K562 (cell line): ENCODE data around the gene TRAK1.

Experiments
- EGR1 ChIP-seq: fragments of 450-650 bp; conservative IDR thresholded peaks from 2 replicates; pipeline ENCODE4 v1.6.1; 2017; ENCODE audit warnings: mild to moderate bottlenecking
- EP300 ChIP-seq: IDR thresholded peaks from 2 replicates; pipeline ENCODE4 v1.6.1; 2012; ENCODE audit warnings: low read length, improper control_type of control experiment
- NCOA2 ChIP-seq, 2 experiments: fragments of 450-650 bp; IDR thresholded peaks; 2 replicates each; pipeline ENCODE4 v1.6.1; 2018; ENCODE audit warnings: mild to moderate bottlenecking in 2 of 2, moderate library complexity in 1 of 2; ENCODE audit not compliant: partially characterized antibody in 2 of 2
- POLR2AphosphoS5 ChIP-seq: IDR thresholded peaks from 2 replicates; pipeline ENCODE4 v1.6.1; 2011; ENCODE audit warnings: mild to moderate bottlenecking, low read depth, low read length, moderate library complexity; ENCODE audit not compliant: control insufficient read depth, insufficient read depth
- TGIF2 ChIP-seq: sonication (generic); formaldehyde crosslinking; IDR thresholded peaks from 2 replicates; pipeline ENCODE4 v1.8.1; 2022; ENCODE audit warnings: mild to moderate bottlenecking, missing genetic modification reagents, moderate library complexity
- TF ChIP-seq, protein P1 (sequence below), 3 experiments: IDR thresholded peaks in 2 of 3; conservative IDR thresholded peaks in 1 of 3; 2 replicates each; pipeline ENCODE4 v1.5.1; 2011 to 2012; ENCODE audit warnings: low read length in 3 of 3, mild to moderate bottlenecking in 3 of 3, control low read depth in 2 of 3, improper control_type of control experiment in 1 of 3, inconsistent platforms in 1 of 3, low read depth in 1 of 3, mixed read lengths in 1 of 3, moderate library complexity in 1 of 3; ENCODE audit not compliant: insufficient read depth in 2 of 3
- TF ChIP-seq, protein P2 (sequence below): fragments of 250-450 bp; sonication (Bioruptor Pico); IDR thresholded peaks from 2 replicates; pipeline ENCODE4 v1.8.0; 2021; ENCODE audit warnings: mild to moderate bottlenecking, moderate library complexity
- TF ChIP-seq, protein P3 (sequence below), 3 experiments: fragments of 200-800 bp in 1 of 3; sonication (Bioruptor generic) in 1 of 3; sonication (generic) in 1 of 3; formaldehyde crosslinking in 1 of 3; IDR thresholded peaks; 2 replicates each; pipeline versions ENCODE4 v1.6.1 to v1.8.0; 2016 to 2022; ENCODE audit warnings: mild to moderate bottlenecking in 2 of 3, missing compliant biosample characterization in 2 of 3, missing genetic modification characterization in 2 of 3, missing genetic modification reagents in 1 of 3

DNA sequence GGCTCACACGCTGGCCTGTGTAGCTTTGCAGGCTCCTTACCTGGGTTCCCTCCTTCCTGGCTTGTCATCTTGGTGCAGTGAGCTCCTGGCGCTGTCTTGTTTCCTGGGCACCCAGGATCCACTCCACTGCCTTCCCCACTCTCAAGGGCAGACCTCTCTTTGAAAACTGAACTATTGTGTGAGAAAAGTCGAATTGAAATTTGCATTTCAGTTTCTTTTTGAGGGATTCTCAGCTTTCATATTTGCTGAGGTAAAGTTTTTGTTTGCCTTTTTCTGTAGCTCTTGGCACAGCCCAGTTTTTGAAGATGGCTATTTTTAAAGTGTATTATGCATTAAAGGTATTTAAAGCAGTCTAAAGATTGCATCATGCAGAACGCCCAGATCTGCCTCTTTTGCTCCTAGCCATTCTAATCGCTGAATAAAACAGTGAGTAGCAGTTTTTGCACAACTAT, 104.7 kb downstream of the TRAK1 start:
- TF ChIP-seq, protein P1, sequence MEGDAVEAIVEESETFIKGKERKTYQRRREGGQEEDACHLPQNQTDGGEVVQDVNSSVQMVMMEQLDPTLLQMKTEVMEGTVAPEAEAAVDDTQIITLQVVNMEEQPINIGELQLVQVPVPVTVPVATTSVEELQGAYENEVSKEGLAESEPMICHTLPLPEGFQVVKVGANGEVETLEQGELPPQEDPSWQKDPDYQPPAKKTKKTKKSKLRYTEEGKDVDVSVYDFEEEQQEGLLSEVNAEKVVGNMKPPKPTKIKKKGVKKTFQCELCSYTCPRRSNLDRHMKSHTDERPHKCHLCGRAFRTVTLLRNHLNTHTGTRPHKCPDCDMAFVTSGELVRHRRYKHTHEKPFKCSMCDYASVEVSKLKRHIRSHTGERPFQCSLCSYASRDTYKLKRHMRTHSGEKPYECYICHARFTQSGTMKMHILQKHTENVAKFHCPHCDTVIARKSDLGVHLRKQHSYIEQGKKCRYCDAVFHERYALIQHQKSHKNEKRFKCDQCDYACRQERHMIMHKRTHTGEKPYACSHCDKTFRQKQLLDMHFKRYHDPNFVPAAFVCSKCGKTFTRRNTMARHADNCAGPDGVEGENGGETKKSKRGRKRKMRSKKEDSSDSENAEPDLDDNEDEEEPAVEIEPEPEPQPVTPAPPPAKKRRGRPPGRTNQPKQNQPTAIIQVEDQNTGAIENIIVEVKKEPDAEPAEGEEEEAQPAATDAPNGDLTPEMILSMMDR (IDR thresholded peaks at IDR 0.05 in 2 of 3, conservative IDR thresholded peaks at IDR 0.05 in 1 of 3; ENCODE audit: insufficient read depth in 2 of 3, low read depth in 1 of 3, low read length in 3 of 3), result no peak
- TF ChIP-seq NCOA2 (IDR thresholded peaks at IDR 0.05; ENCODE audit: partially characterized antibody in 2 of 2) (no peak), TGIF2 (CRISPR knock-in tag) (no peak), EP300 (no peak), POLR2AphosphoS5 (no peak), EGR1 (no peak)
- TF ChIP-seq, protein P2, sequence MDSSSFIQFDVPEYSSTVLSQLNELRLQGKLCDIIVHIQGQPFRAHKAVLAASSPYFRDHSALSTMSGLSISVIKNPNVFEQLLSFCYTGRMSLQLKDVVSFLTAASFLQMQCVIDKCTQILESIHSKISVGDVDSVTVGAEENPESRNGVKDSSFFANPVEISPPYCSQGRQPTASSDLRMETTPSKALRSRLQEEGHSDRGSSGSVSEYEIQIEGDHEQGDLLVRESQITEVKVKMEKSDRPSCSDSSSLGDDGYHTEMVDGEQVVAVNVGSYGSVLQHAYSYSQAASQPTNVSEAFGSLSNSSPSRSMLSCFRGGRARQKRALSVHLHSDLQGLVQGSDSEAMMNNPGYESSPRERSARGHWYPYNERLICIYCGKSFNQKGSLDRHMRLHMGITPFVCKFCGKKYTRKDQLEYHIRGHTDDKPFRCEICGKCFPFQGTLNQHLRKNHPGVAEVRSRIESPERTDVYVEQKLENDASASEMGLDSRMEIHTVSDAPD (CRISPR knock-in tag), result no peak
- TF ChIP-seq, protein P3, sequence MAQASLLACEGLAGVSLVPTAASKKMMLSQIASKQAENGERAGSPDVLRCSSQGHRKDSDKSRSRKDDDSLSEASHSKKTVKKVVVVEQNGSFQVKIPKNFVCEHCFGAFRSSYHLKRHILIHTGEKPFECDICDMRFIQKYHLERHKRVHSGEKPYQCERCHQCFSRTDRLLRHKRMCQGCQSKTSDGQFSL (CRISPR knock-in tag; IDR thresholded peaks at IDR 0.05), result no peak
- TF ChIP-seq, protein P3 (tag; IDR thresholded peaks at IDR 0.05), result no peak
